SU-DHL-6 (cell line): ENCODE results near the gene FAM53B.
A peak's percentile ranks its signal among the peaks of the same experiment; 100 is the strongest.

Experiments
- H2AFZ ChIP-seq: fragments of 200-600 bp; sonication (generic); 2 replicates; pipeline ENCODE4 v1.6.1; 2014; ENCODE audit warnings: low read depth, mild to moderate bottlenecking, moderate library complexity, mixed read lengths, antibody characterized with exemption, low read length; ENCODE audit not compliant: severe bottlenecking
- H3F3A ChIP-seq: fragments of 200-600 bp; shearing (Covaris generic); 2 replicates; pipeline ENCODE4 v1.6.0; 2016; ENCODE audit warnings: antibody characterized with exemption, mild to moderate bottlenecking; ENCODE audit not compliant: insufficient read depth
- H3K27ac ChIP-seq: fragments of 200-600 bp; sonication (generic); 2 replicates; pipeline ENCODE4 v1.5.1; 2016; ENCODE audit warnings: low read depth, mild to moderate bottlenecking, low read length, moderate library complexity, mixed read lengths
- H3K27me3 ChIP-seq: fragments of 200-600 bp; sonication (generic), shearing (Covaris generic); 2 replicates; pipeline ENCODE4 v1.6.0; 2014; ENCODE audit warnings: mild to moderate bottlenecking, low read length
- H3K36me3 ChIP-seq: fragments of 200-600 bp; sonication (generic); 2 replicates; pipeline ENCODE4 v1.6.1; 2014; ENCODE audit warnings: mild to moderate bottlenecking, low read length, mixed read lengths
- H3K4me2 ChIP-seq: fragments of 300-600, 200-600 bp; shearing (Covaris generic), sonication (generic); 2 replicates; pipeline ENCODE4 v1.6.0; 2014; ENCODE audit warnings: low read length, low read depth, mild to moderate bottlenecking; ENCODE audit not compliant: poor library complexity, severe bottlenecking
- H3K4me3 ChIP-seq: fragments of 200-600 bp; sonication (generic); 2 replicates; pipeline ENCODE4 v1.5.1; 2014; ENCODE audit warnings: antibody characterized with exemption, low read length, mild to moderate bottlenecking, mixed read lengths; ENCODE audit not compliant: insufficient read depth, poor library complexity, severe bottlenecking
- H3K79me2 ChIP-seq: fragments of 200-600 bp; sonication (generic); 2 replicates; pipeline ENCODE4 v1.6.1; 2014; ENCODE audit warnings: mild to moderate bottlenecking, low read length, moderate library complexity; ENCODE audit not compliant: insufficient read depth
- H3K9ac ChIP-seq: fragments of 200-600 bp; sonication (generic); 2 replicates; pipeline ENCODE4 v1.7.0; 2014; ENCODE audit warnings: mild to moderate bottlenecking, low read length
- H3K9me2 ChIP-seq: fragments of 200-600 bp; sonication (generic); replicated peaks from 2 replicates; pipeline ENCODE4 v1.6.1; 2014; ENCODE audit warnings: low read length; ENCODE audit not compliant: insufficient read depth
- H3K9me3 ChIP-seq: fragments of 200-600 bp; sonication (generic); 2 replicates; pipeline ENCODE4 v1.6.1; 2014; ENCODE audit warnings: low read length, mixed read lengths; ENCODE audit not compliant: insufficient read depth
- H4K20me1 ChIP-seq: fragments of 200-600 bp; sonication (generic); 2 replicates; pipeline ENCODE4 v1.6.1; 2014; ENCODE audit warnings: low read depth, mild to moderate bottlenecking, antibody characterized with exemption, low read length, moderate library complexity, mixed read lengths
- EZH2phosphoT487 ChIP-seq: fragments of 200-600 bp; sonication (generic), shearing (Covaris generic); conservative IDR thresholded peaks from 2 replicates; pipeline ENCODE4 v1.6.1; 2018; ENCODE audit warnings: mild to moderate bottlenecking, antibody characterized with exemption, low read length, moderate library complexity, mixed read lengths
- TF ChIP-seq, protein P1 (sequence below): fragments of 200-600 bp; sonication (generic); IDR thresholded peaks from one replicate; pipeline ENCODE4 v1.5.1; 2017; ENCODE audit warnings: antibody characterized with exemption, mild to moderate bottlenecking, low read length, moderate library complexity; ENCODE audit not compliant: insufficient read depth, poor library complexity, severe bottlenecking

Gene FAM53B

DNA sequence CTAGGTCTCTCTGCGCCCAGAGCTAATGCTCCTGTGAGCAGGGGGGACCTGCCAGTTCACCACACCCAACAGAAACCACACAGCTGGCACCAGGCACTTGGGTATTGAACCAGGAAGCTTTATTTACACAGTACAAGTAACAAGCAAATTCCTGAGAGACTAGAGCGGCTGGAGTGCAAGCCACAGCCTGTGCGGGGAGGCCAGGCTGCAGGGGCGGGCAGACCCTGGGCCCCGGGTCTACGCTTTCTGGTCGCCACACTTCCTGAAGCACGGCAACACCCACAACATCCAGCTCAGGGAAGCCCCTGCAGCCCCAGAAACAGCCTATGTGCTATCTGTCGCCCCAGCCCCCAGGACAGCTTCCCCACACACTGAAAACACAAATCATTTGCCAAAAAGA, 125.0 kb downstream of the FAM53B start:
- Histone ChIP-seq H3K36me3 (no peaks in the 10 kb centered on the region; the same call in 1 of the 2 replicates), H4K20me1 (no peaks in the 10 kb centered on the region), H3F3A (peaks cover 76% of the 10 kb centered on the region), H3K79me2 (peaks cover 36% of the 10 kb centered on the region), H3K9ac (peak overlapping the region; percentile 70), H3K9me2 (no peaks in the 10 kb centered on the region), H3K27me3 (no peaks in the 10 kb centered on the region), H3K9me3 (no peaks in the 10 kb centered on the region), H2AFZ (no peak overlapping the region), H3K27ac (peak overlapping the region; percentile 99), H3K4me3 (peak overlapping the region; percentile 7), H3K4me2 (peak overlapping the region; percentile 56)
- no peak for TF ChIP-seq EZH2phosphoT487
- TF ChIP-seq, protein P1, sequence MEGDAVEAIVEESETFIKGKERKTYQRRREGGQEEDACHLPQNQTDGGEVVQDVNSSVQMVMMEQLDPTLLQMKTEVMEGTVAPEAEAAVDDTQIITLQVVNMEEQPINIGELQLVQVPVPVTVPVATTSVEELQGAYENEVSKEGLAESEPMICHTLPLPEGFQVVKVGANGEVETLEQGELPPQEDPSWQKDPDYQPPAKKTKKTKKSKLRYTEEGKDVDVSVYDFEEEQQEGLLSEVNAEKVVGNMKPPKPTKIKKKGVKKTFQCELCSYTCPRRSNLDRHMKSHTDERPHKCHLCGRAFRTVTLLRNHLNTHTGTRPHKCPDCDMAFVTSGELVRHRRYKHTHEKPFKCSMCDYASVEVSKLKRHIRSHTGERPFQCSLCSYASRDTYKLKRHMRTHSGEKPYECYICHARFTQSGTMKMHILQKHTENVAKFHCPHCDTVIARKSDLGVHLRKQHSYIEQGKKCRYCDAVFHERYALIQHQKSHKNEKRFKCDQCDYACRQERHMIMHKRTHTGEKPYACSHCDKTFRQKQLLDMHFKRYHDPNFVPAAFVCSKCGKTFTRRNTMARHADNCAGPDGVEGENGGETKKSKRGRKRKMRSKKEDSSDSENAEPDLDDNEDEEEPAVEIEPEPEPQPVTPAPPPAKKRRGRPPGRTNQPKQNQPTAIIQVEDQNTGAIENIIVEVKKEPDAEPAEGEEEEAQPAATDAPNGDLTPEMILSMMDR, result no peak

DNA sequence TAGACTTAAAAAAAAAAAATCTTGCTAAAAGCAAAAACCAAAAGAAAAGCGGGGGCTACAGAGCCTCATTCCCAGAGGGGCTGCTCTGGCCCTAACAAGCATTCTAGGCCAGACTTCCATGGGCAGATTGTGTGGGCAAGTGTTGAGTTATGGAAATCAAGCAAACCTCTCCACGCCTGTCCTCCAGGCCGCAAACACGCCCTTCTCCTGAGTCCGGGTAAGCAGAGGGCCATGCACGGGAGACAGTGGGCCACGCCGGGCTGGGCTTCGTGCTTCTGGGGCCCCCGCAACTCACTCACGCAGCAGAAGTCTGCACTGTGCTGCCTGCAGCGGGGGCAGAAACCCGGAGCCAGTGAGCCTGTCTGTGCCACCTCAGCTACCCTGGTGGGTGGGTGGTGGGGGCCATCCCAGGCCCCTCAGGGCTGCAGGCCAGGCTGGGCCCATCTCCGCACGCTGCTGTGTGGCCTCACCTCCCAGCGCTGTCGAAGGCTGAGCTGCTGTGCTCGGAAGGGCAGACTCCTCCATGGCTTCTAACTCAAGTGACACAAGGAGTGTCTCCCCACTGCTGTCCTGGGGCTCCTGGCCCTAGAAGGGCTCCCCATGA, 125.6 kb downstream of the FAM53B start:
- Histone ChIP-seq H4K20me1 (no peaks in the 10 kb centered on the region), H3K36me3 (no peaks in the 10 kb centered on the region; the same call in 1 of the 2 replicates), H3K9me3 (no peaks in the 10 kb centered on the region), H3K27ac (peak overlapping the region; percentile 99), H3K9ac (peak overlapping the region; percentile 70), H2AFZ (no peak overlapping the region), H3K4me2 (peak overlapping the region; percentile 56), H3K4me3 (peak overlapping the region; percentile 21), H3K27me3 (no peaks in the 10 kb centered on the region), H3K79me2 (peaks cover 30% of the 10 kb centered on the region), H3F3A (peaks cover 76% of the 10 kb centered on the region), H3K9me2 (no peaks in the 10 kb centered on the region)
- TF ChIP-seq EZH2phosphoT487, result no peak
- TF ChIP-seq, protein P1, result no peak

DNA sequence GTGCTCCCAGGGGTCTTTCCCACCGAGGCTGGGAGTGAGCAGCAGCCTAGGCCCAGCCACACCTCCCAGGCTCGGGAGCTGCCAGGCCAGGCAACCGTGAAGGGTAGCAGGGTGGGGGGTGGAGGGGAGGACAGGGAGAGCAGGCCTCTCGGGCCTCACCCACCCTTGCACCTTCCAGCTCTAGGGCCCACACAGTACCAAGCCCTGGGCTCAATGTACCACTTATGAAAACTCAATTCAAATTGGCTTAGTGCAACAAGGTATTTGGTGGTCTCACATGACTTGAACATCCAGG, 127.4 kb downstream of the FAM53B start:
- H3K9me3 ChIP-seq, result no peaks in the 10 kb centered on the region
- H3K4me2 ChIP-seq, result peak overlapping the region; percentile 56
- no peaks in the 10 kb centered on the region for H3K36me3 ChIP-seq
- H2AFZ ChIP-seq, result no peak overlapping the region
- peaks cover 13% of the 10 kb centered on the region for H3K79me2 ChIP-seq
- peak overlapping the region; percentile 99 for H3K27ac ChIP-seq
- no peaks in the 10 kb centered on the region for H3K27me3 ChIP-seq
- H3K9me2 ChIP-seq, result no peaks in the 10 kb centered on the region
- peaks cover 78% of the 10 kb centered on the region for H3F3A ChIP-seq
- no peak overlapping the region for H3K4me3 ChIP-seq
- TF ChIP-seq EZH2phosphoT487, result no peak
- TF ChIP-seq, protein P1, result no peak
- H4K20me1 ChIP-seq, result no peaks in the 10 kb centered on the region
- H3K9ac ChIP-seq, result peak overlapping the region; percentile 70
